ENCODE results near the gene MRPL37. TPM values are rescaled to one million over a fixed set of nuclear protein-coding genes. Genes with fewer than 3 reads are reported as not detected.

MRPL37 gene
- total and polyA plus RNA-seq, 2 of the 8 experiments (the other 6 are each of a cell fraction or from before 2014, with no cell fraction given): 45.5 to 126 TPM

- Histone ChIP-seq H3K4me2 (ENCODE audit: insufficient read depth in 1 of 2, low read depth in 2 of 2, low read length in 2 of 2) (no peak overlapping the region), H2BK5ac (ENCODE audit: low read depth, low read length) (no peak overlapping the region), H3K9ac (replicated peaks in 1 of 4; ENCODE audit: extremely low read depth in 1 of 4, low read depth in 3 of 4, low read length in 3 of 4) (no peak overlapping the region), H4K20me1 (replicated peaks in 1 of 2; ENCODE audit: control insufficient read depth in 1 of 2, insufficient read depth in 2 of 2, low read length in 2 of 2) (peaks cover 0 to 7% of the 10 kb centered on the region in 2 experiments), H3K79me2 (ENCODE audit: control insufficient read depth in 1 of 2, insufficient read depth in 2 of 2, low read length in 2 of 2) (no peaks in the 10 kb centered on the region), H3K4me1 (replicated peaks in 1 of 4; ENCODE audit: control insufficient read depth in 3 of 4, insufficient read depth in 4 of 4, low read length in 3 of 4) (peaks cover 0 to 6% (median 3%) of the 10 kb centered on the region in 4 experiments; a peak in 3 of 7 replicates), H2AFZ (ENCODE audit: low read length) (no peak overlapping the region), H4K91ac (replicated peaks; ENCODE audit: insufficient read length, low read length) (no peak overlapping the region), H3K4me3 (ENCODE audit: extremely low read depth in 1 of 4, insufficient read depth in 2 of 4, low read depth in 3 of 4, low read length in 4 of 4) (no peak overlapping the region), H3K56ac (replicated peaks; ENCODE audit: insufficient read length, low read depth, low read length) (no peak overlapping the region), H3K18ac (ENCODE audit: extremely low read depth, low read length) (no peak overlapping the region), H3K36me3 (ENCODE audit: control insufficient read depth in 2 of 4, insufficient read depth in 4 of 4, low read length in 3 of 4) (peaks cover 0 to 16% (median 4%) of the 10 kb centered on the region in 4 experiments; a peak in 4 of 8 replicates), H2AK5ac (ENCODE audit: low read depth, low read length) (no peak overlapping the region), H4K8ac (ENCODE audit: extremely low read depth, insufficient read depth, low read length) (no peak overlapping the region), H3K23me2 (ENCODE audit: low read depth, low read length) (no peaks in the 10 kb centered on the region), H3K9me3 (ENCODE audit: insufficient read depth in 2 of 2, low read depth in 1 of 2, low read length in 1 of 2) (no peaks in the 10 kb centered on the region; a peak in 1 of 4 replicates), H3K23ac (ENCODE audit: insufficient read length) (no peak overlapping the region), H3K14ac (ENCODE audit: insufficient read length) (no peak overlapping the region), H3K27me3 (replicated peaks in 1 of 4; ENCODE audit: control insufficient read depth in 3 of 4, extremely low read depth in 1 of 4, insufficient read depth in 3 of 4, low read length in 3 of 4) (no peaks in the 10 kb centered on the region), H3K27ac (ENCODE audit: low read depth, low read length) (no peak overlapping the region), H4K5ac (ENCODE audit: insufficient read length, low read depth, low read length) (no peak overlapping the region), H2BK120ac (replicated peaks; ENCODE audit: low read depth, low read length) (no peak overlapping the region), H2BK20ac (ENCODE audit: low read length) (no peak overlapping the region), H2BK15ac (ENCODE audit: low read length) (no peak overlapping the region), H2BK12ac (ENCODE audit: low read depth, low read length) (no peak overlapping the region), H3K79me1 (ENCODE audit: low read depth, low read length) (no peaks in the 10 kb centered on the region), H3K4ac (replicated peaks; ENCODE audit: insufficient read length, low read depth, low read length) (no peak overlapping the region)
- WGBS, 2 experiments (ENCODE audit: extremely low coverage in 1 of 2, insufficient coverage in 1 of 2, insufficient read length in 1 of 2, insufficient replicate concordance in 2 of 2, low coverage in 1 of 2, low lambda C conversion rate in 2 of 2, missing lambda C conversion rate in 1 of 2): 93% methylated on average over 15 of the region's 15 CpGs; no CpG with 5 or more reads in 1 of the 2 experiments
- ChIA-PET POLR2A (ENCODE audit: partially characterized antibody) (interaction anchor here (0.6 kb wide), 1 partner anchor 43 kb away, joined by 3 read pairs; no protein-coding TSS in a partner anchor), CTCF (ENCODE audit: partially characterized antibody) (interaction anchor here (1.0 to 2.2 kb wide), 4 partner anchors 35 to 259 kb away, joined by 3 to 6 read pairs (median 4); no protein-coding TSS in a partner anchor)
- DNase-seq (ENCODE audit: low read depth in 1 of 2, low spot score in 2 of 2) (no peak), FAIRE-seq (no peak)
- TF ChIP-seq POLR2AphosphoS5 (IDR thresholded peaks at IDR 0.05; ENCODE audit: low read depth, low read length) (no peak), RNF2 (IDR thresholded peaks at IDR 0.05; ENCODE audit: borderline replicate concordance, low read depth, low read length, missing control alignments, poor library complexity, severe bottlenecking) (no peak), CEBPB (IDR thresholded peaks at IDR 0.05; ENCODE audit: low read depth, low read length) (no peak), CHD1 (IDR thresholded peaks at IDR 0.05; ENCODE audit: low read depth, low read length) (no peak)
Measured at GRCh38 chr1:54230507-54231339, 30.8 kb downstream of the MRPL37 start.

Data from H1 (cell line).